Muscle of arm (tissue), 12 donors: ENCODE results near the gene CUBN. TPM values are rescaled to one million over a fixed set of nuclear protein-coding genes. Genes with fewer than 3 reads are reported as not detected.
"Not testable (repeated sequence)": the region's sequence is repeated elsewhere in the genome, so short reads cannot be mapped to it uniquely, and the experiment has no call there.

Experiments used
- DNase-seq: peaks from one replicate; pipeline ENCODE4 v3.0.0-alpha.2; 2013
- polyA plus RNA-seq, 12 donors: library from polyadenylated mRNA; unstranded; fragments of 120-200 nt; gene quantifications; one replicate each; pipeline ENCODE4 v1.2.1, GENCODE V29; 2013; ENCODE audit not compliant: insufficient read length in 12 of 12

Gene CUBN
- polyA plus RNA-seq, 12 donors = 1.6 to 15.6 (median 2.7) TPM; not detected in 1

- DNase-seq = not testable (repeated sequence)
These were observed 116.3 kb downstream of the CUBN start for GRCh38 chr10:17013131-17013983.

GRCh38 chr10:17012731-17013130 is 116.9 kb downstream of the CUBN start:
- not testable (repeated sequence) for DNase-seq

GRCh38 chr10:17010363-17011145 is 119.1 kb downstream of the CUBN start:
- no peak for DNase-seq

GRCh38 chr10:17009212-17009700 is 120.4 kb downstream of the CUBN start:
- DNase-seq = peak; percentile 59

- DNase-seq = peak; percentile 45
These were observed 122.2 kb downstream of the CUBN start for GRCh38 chr10:17007418-17007770.

GRCh38 chr10:17006631-17007417 is 122.8 kb downstream of the CUBN start:
- peak; percentile 73 for DNase-seq

- no peak for DNase-seq
These were observed 123.7 kb downstream of the CUBN start for GRCh38 chr10:17005621-17006566.

- DNase-seq = no peak
These were observed 124.7 kb downstream of the CUBN start for GRCh38 chr10:17004801-17005380.

GRCh38 chr10:17003651-17004286 is 125.8 kb downstream of the CUBN start:
- no peak for DNase-seq

GRCh38 chr10:17003151-17003550 is 126.5 kb downstream of the CUBN start:
- DNase-seq = peak; percentile 48

- DNase-seq = peak; percentile 93
These were observed 127.5 kb downstream of the CUBN start for GRCh38 chr10:17001961-17002749.

- DNase-seq = no peak
These were observed 128.3 kb downstream of the CUBN start for GRCh38 chr10:17001297-17001744.

GRCh38 chr10:16999665-17000451 is 129.8 kb downstream of the CUBN start:
- peak; percentile 49 for DNase-seq

GRCh38 chr10:16996530-16996964 is 133.1 kb downstream of the CUBN start:
- DNase-seq = no peak

- no peak for DNase-seq
These were observed 133.6 kb downstream of the CUBN start for GRCh38 chr10:16995867-16996529.

- DNase-seq = no peak
These were observed 136.4 kb downstream of the CUBN start for GRCh38 chr10:16993186-16993585.

- DNase-seq = no peak
These were observed 136.9 kb downstream of the CUBN start for GRCh38 chr10:16992611-16993119.
